ENCODE measurements around the gene STX8. TPM values are rescaled to one million over a fixed set of nuclear protein-coding genes. Genes with fewer than 3 reads are reported as not detected.

The STX8 gene
- total and polyA plus RNA-seq, 9 of the 15 experiments (the other 6 are each of a cell fraction or from before 2014, with no cell fraction given): 14.6 to 42.5 (median 22.1) TPM

- TF ChIP-seq TSHZ1 (CRISPR knock-in tag; IDR thresholded peaks at IDR 0.05) (no peak), ZNF644 (tag; IDR thresholded peaks at IDR 0.05; ENCODE audit: low read depth) (no peak), ZNF589 (CRISPR knock-in tag; IDR thresholded peaks at IDR 0.05; ENCODE audit: low read depth) (no peak), CUX1 (CRISPR knock-in tag; IDR thresholded peaks at IDR 0.05) (no peak)
Observed at GRCh38 chr17:9230346-9230745, 345.3 kb downstream of the STX8 start (continued).
